HG03025 (cell line): Measurements from ENCODE around the gene C10orf62.

Experiments
- ATAC-seq: cut with Tn5 transposase; IDR thresholded peaks from one replicate; pipeline ENCODE4 v1.9.1; 2021; ENCODE audit warnings: mild to moderate bottlenecking, moderate library complexity; ENCODE audit not compliant: unreplicated experiment, low FRiP score

The C10orf62 gene

DNA sequence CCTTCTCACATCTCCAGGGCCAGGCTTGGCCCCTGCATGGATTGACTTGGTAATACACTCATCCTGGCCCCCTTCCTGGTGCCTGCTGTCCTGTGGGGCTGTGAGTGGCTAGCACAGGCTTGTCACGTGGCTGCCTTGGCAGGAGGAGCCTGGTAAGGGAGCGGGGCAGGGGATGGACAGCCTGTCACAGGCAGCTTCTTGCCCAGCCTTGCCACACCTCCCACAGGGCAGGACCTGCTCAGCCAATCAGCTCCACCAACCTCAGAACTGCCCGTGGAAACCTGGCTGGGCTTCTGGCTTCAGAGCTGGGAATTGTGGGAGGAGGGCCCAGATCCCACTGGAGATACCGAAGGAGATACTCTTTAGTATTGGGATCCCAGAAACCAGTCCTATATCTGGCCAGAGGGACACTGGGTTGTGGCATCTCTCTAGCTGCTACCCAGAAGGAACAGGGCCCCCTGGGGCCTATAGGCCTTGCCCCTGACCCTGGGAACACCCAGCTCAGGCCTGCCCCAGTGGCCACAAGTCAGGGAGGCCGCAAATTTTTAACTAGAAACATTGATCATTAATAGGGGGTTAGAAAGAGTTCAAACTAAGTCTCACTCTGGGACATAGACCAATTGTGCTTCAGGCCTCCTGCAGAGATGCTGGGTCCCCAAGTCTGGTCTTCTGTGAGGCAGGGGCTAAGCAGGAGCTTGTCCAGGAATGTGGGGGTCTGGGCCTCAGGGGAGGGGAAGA is 5.3 kb upstream of the C10orf62 start, which contains the start of gene HOGA1:
Gene HOGA1 (plus strand): TSS at position 330 of the 738 bp plus-strand sequence. CDS start 315 bp downstream, at position 645.
- no peak for ATAC-seq

DNA sequence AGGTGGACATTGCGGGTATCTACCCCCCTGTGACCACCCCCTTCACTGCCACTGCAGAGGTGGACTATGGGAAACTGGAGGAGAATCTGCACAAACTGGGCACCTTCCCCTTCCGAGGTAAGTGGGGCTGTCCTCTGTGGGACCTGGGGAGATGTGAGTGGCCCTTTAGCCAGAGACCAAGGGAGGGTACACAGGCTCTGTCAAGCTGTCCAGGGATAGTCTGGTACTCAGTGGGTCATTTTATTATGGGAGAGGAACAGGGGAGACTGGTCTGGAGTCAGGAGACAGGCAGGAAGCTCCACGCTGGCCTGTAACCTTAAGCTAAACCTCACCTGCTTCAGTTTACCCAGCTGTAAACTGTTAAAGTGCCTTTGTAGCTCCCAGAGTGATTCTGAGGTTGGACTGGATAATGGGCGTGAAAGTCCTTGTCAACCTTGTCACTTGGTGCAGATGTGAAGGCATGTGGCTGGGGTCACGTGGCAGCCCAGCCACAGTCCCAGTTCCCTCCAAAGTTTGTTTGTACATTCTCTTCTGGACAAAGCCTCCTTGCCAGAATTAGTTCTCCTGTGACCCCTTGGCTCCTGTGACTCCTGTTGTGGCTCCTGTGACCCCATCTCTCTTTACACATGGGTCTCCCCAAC is 4.6 kb upstream of the C10orf62 start:
- no peak for ATAC-seq

DNA sequence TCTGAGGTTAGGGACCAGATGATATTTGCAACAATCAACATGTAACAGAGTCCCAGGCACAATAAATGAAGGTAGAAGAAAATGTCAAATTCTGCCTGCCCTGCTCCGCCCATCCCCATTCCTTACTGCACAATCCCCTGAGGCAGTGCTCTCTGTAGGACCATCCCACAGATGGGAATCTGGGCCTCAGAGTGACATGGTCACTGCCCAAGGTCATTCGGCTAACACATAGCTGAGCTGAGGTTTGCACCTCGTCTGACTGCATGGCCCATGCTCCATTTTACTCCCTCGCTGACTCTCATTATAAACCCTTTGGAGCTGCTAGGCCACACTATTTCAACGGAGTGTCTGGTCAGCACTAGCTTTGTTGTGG is 4.1 kb upstream of the C10orf62 start:
- no peak for ATAC-seq

DNA sequence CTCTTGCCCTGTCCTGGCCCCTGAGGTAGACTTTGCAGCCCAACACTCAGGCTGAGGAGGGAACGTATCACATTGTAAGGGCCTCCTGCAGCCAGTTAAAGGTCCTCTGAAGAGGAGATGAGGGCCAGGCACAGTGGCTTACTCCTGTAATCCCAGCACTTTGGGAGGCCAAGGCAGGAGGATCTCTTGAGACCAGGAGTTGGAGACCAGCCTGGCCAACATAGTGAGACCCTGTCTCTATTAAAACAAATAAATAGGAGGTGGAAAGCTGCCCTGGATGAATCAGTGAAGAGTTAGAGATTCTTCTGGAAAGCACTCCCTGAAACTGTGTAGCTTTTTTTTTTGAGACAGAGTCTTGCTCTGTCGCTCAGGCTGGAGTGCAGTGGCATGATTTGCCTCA is 2.3 kb upstream of the C10orf62 start:
- no peak for ATAC-seq

DNA sequence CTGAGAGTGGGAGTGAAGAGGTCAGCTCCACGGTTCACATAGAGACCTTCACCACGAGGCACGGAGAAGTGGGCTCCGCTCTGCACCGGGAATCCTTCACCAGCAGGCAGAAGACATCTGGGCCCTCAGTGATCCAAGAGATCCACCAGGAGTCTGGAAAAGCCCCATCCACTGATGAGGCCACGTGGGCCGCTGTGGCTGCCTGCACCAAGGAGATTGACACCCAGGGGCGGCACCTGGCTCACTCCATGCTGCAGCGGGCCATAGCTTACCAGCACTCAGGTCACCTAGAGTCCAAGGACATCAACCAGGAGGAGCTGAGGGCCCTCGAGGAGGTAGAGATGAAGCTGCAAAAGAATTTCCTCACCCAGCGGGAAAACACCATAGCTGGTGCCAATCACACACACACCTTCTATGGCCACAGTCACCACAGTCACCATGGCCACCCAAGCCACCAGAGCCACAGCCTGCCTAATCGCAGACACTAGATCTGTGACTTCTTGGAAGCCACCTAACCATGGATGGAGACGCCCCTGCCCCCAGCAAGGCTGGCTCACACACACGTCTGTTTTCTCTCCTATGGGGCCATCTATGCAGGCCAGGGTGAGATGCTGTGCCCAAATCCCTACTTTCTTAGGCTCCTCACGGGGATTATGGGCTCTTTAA is 694 bp downstream of the C10orf62 start:
- no peak for ATAC-seq

DNA sequence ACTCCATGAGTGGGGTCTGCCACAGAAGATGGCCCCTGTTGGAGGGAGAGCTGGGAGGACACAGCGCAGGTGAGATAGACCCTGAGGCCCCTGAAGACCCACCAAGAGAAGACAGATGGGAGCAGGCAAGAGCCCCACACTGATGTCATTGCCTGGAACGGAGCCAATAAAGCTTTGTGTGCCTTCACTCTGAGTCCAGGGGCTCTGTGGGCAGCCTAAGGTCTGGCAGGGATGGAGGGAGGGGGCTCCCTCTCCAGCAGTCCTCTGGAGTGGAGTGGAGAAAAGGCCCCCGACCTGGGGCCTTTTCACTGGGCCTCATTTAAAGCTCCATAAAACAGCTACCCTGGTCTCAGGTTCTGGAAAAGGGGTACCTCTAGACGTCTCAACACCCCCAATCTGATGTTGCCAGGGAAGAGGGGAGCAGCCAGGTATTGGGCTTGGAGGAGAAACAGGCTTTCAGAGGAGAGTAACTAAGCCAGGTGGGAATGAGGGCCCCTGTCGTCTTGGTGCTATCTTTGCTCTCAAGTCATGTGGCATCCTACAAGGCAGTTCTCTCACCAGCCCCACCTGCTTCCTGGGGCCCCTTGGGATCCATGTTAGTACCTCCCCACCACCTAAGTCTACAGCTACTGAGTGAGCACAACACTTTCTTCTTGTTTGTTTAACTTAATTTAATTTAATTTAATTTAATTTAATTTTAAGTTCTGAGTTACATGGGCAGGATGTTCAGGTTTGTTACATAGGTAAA is 1.4 kb downstream of the C10orf62 start:
- no peak for ATAC-seq

DNA sequence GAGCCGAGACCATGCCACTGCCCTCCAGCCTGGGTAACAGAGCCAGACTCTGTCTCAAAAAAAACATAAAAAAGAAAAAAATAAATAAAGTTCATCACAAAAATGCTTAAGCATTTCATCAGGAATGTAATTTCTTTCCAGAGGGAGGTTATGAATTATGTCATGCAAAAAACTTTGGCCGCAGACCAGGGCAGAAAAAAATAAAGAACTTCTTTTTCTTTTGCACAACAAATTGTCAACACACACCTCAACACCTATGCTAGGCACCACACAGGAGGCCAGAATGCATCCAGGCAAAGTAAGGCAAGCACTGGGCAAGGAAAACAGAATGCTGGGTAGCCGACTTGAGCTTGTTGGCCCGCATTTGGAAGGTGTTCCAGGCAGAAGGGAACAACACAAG is 3.9 kb downstream of the C10orf62 start:
- ATAC-seq: no peak

DNA sequence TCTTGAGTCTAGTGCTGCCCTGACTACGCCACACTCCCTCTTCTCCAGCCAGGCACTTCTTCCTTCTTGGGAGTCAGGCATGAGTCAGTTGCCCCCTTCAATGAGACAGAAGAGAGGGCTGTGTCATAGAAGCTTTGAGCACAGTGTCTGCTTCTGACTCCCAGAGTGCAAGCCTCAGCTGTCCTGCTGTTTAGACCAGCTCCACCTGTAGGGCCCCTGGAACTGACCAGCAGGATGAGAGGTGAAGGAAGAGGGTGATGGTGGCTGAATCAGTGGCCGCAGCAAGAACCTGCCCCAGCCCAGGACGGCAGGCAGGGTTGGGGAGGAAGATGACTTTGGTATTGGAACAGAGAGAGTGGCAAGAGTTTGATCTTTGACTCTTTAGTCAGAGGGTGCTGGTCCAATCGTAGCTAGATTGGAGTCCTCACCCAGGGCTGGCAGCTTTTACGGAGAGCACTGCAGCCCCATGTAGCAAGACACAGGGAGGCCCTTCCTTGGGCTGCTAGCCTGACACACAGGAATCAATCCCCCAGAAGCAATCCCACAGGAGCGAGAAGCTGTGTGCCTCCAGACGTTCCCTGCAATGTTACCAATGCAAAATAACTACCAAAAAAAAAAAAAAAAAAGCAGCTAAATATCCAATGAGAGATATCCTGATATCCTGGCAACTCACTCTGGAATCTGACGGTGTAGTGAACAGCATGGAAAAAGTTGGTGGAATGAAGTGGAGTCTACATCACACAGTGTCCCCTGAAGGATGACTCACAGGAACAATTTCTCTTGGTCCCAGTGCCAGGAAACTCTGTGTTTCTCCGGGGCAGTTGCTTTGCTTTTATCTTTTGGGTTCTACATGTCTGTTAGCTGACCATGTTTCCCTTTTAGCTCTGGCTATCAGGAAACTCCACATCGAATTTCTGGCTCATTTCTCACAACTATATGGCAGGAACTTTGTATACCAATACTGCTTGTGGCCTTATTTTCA is 6.9 kb downstream of the C10orf62 start:
- ATAC-seq: no peak

DNA sequence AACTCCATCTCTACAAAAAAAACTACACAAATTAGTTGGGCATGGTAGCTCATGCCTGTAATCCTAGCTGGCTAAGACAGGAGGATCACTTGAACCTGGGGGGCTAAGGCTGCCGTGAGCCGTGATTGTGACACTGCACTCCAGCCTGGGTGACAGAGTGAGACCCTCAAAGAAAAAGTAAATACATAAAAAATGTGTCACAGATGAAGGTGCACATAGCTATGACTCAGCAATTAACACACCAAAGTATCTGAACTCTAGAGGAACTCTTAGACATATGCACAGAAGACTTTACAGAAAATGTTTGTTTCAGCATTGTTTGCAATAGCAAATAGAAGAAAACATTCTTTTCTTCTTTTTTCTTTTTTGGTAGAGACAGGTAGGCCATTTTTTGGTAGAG is 8.3 kb downstream of the C10orf62 start:
- no peak for ATAC-seq

DNA sequence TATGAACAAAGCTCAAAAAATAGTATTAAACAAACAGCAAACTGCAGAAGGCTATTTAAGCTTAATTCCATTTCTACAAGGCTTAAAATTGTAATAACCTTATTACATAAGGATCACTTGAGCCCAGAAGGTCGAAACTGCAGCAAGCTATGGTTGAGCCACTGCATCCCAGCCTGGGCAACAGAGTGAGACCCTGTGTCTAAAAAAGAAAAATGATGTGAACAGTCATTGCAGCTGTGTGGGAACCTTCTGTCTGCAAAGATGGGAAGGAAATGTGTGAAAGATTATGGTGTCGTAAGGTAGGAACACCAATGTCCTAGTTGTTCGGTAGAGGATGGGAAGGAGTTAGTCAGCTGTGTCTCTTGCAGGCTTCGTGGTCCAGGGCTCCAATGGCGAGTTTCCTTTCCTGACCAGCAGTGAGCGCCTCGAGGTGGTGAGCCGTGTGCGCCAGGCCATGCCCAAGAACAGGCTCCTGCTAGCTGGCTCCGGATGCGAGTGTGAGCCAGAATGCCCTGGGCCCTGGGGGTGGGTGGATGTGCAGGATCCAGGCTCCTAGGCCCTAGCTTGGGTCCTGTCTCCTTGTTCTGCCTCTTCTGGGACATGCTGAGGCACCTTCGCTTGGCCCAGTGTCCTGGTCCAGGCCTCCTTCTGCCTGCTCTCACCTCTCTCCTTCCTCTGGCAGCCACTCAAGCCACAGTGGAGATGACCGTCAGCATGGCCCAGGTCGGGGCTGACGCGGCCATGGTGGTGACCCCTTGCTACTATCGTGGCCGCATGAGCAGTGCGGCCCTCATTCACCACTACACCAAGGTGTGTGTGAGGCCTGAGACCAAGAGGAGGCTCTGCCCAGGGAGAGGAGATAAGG is 9.1 kb downstream of the C10orf62 start:
- ATAC-seq: no peak

DNA sequence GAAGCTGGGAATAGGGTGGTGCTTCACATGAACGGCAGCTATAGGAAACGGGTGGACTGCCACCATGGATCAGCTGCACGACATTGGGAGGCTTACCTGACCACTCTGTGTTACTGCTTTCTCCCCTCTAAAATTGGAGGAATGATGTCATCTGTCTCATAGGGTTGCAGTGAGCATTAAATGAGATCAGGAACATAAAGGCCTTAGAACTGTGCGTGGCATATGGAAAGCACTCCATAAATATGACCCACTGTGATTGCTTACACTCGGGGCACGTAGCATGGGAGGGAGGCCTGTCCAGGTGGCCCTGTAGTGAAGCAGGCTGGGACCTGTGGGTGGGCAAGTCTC is 9.7 kb downstream of the C10orf62 start:
- ATAC-seq: no peak

DNA sequence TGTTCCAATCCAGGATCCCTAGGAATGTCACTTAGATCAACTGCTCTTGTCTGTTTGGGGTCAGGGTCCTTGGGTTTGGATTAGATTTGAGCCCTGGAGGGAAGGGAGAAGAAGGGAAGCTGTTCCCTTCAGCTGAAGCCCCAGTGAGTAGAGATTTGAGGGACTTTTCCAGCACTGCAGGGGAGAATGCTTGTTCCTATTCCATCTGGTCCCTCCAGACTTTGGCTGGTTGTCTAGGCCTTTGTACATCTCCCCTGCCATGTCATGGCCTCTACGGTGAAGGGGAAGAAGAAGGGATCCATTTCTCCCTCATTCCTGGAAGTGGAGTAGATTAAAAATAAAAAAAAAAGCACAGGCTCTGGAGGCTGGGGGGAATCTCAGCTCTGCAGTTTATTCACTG is 11.1 kb downstream of the C10orf62 start:
- no peak for ATAC-seq

DNA sequence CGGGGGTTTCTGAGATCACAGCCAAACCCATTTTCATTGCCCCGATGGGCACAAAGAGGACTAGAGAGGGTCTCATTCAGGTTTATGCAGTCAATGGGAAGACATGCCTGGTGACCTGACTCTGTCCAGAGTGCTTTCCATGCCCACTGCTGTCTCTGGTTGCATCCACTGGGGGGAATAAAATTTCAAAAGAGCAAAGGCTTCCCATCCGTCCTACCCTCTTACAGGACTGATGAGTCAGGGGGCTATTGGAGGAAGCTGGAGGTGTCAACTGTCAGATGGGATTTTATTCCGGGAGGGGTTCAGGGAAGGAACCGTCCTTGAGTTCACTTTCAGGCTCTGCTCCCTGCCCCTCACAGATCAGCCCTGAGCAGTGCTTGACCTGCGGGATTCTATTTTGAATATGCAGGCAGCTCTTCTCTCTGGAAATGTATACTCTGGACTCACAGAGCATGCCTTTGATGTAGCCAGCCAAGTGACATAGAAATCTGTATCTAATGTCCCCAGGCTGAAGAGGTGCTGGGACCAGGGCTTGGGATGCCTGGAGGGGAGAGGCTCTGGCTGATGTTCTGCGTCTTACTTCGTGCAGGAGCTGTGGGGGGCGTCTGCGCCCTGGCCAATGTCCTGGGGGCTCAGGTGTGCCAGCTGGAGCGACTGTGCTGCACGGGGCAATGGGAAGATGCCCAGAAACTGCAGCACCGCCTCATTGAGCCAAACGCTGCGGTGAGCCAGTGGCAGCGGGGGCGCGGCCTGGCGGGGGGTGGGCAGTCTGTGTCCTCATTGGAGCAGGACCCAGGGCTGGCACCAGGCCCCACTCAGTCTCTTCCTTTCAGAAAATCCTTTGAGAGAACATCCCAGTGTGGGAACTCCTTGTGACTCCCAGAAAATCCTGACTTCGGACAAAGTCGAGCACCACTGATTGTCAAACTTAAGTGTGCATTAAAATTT is 12.0 kb downstream of the C10orf62 start:
- ATAC-seq: no peak

DNA sequence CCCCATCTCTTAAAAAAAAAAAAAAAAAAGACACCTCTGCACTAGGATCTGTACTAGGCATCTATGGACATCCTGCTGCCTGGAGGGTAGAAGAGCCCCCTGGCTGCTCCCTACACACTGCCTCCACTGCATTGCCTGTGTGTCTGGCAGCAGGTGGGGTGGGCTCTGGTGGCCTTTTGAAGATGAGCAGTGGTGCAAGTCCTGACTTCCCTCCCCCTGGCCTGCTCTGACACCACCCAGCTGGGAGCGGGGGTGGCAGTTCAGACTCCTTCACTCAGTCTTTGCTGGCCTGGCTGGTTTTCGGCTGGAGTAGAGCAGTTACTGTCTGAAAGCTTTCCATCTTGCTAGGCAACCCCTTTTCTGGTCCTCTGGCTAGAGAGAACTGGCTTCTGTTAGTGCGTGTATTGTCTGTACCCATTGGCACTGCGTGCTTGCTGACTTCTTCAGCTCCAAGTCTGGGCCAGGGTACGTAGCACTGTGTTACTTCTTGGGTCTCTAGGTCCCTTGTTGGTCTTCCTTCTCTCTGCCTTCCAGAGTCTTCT is 17.6 kb downstream of the C10orf62 start:
- ATAC-seq: no peak

DNA sequence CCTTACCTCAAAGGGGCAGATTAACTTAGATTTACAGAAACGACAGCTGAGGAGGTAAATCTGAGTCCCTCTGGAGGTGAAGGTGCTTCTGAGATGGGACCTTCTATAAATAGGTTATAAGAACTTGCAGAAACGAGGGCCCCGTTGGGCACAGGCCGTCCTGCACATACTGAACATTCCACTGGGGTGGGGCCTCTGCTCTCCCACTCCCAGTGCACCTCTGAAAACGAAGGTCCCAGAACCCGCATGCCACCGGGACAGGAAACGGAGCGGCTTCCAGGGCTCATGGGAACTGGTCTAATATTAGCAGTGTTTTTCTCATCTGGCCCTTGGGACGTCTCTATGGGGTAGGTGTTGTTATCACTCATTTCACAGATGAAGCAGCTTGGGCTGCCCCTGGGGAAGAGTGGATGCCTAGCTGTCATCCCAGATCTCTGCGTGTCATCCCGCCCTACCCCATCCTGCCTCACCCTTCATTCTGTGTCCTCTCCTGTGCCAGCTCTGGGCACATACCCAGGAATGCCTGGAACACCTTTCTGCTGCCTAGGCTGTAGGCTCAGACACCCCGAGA is 19.6 kb downstream of the C10orf62 start:
- no peak for ATAC-seq

DNA sequence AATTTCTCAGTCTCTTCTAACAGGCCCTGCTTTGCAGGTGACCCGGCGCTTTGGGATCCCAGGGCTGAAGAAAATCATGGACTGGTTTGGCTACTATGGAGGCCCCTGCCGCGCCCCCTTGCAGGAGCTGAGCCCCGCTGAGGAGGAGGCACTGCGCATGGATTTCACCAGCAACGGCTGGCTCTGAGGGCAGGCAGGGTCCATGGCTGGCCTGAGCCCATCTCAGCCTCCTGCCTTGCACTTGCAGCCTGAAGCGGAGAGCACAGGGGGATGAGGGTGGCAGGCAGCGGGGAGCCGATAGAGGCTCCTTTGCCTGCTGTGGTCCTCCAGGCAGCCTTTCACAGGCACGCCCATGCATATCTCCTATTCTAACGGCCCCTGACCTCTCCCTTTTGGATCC is 22.0 kb downstream of the C10orf62 start:
- no peak for ATAC-seq

DNA sequence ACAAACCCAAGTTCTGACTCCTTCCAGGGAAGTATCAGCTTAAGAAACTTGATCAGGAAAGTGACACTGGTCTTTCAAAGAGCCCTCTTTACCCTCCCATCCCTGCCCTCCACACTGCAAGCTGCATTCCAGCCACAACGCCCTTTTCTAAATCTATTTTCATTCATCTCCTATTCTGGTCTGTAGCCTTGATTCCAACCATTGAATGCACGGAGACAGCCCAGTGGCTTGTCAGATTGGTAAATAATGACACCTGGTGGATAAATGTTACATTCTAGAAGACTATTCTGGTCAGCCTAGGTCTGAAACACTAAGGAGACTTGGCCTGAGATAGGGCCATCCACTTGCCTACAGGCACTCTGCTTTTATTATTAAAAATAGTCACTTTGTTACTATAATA is 22.9 kb downstream of the C10orf62 start:
- ATAC-seq: no peak
